ENCODE results near the gene PTGER1. TPM values are rescaled to one million over a fixed set of nuclear protein-coding genes. Genes with fewer than 3 reads are reported as not detected.

Gene PTGER1
- total and polyA plus RNA-seq, 9 of the 15 experiments (the other 6 are each of a cell fraction or from before 2014, with no cell fraction given): 0.06 to 0.36 (median 0.31) TPM; not detected in 5

DNA sequence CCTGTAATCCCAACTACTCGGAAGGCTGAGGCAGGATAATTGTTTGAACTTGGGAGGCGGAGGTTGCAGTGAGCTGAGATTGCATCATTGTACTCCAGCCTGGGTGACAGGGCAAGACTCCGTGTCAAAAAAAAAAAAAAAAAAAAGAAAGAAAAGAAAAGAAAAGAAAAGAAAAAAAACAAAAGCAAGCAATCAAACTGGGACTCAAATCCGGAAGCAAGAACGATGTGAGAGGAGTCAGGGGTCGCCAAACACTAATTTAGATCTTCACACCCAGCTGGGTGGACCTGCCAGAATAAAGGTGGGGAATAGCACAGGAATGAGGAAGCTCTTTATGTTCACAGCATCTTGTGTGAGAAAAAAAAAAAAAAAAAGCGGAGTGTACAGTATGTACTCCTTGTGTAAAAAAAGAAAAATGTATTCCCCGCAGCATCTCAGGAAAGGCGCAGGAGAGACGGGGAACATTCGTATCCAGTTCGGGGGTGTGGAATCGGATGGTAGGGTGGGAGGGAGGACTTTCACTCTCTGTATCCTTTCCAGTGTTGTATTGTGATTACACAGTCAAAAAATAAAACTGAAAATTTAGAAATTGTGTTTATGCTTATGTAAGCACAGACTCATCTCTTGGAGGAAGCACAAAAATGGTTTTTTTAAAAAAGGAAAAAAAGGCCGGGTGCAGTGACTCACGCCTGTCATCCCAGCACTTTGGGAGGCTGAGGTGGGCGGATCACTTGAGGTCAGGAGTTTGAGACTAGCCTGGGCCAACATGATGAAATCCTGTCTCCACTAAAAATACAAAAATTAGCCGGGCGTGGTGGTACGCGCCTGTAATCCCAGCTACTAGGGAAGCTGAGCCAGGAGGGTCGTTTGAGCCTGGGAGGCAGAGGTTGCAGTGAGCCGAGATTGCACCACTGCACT is 35.4 kb upstream of the PTGER1 start (continued):
- TF ChIP-seq, protein P1, sequence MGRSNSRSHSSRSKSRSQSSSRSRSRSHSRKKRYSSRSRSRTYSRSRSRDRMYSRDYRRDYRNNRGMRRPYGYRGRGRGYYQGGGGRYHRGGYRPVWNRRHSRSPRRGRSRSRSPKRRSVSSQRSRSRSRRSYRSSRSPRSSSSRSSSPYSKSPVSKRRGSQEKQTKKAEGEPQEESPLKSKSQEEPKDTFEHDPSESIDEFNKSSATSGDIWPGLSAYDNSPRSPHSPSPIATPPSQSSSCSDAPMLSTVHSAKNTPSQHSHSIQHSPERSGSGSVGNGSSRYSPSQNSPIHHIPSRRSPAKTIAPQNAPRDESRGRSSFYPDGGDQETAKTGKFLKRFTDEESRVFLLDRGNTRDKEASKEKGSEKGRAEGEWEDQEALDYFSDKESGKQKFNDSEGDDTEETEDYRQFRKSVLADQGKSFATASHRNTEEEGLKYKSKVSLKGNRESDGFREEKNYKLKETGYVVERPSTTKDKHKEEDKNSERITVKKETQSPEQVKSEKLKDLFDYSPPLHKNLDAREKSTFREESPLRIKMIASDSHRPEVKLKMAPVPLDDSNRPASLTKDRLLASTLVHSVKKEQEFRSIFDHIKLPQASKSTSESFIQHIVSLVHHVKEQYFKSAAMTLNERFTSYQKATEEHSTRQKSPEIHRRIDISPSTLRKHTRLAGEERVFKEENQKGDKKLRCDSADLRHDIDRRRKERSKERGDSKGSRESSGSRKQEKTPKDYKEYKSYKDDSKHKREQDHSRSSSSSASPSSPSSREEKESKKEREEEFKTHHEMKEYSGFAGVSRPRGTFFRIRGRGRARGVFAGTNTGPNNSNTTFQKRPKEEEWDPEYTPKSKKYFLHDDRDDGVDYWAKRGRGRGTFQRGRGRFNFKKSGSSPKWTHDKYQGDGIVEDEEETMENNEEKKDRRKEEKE (IDR thresholded peaks at IDR 0.05; ENCODE audit: borderline replicate concordance in 1 of 2, control insufficient read depth in 1 of 2, low read depth in 2 of 2, low read length in 1 of 2): no peak
- TF ChIP-seq HNRNPUL1 (IDR thresholded peaks at IDR 0.05; ENCODE audit: low read length): no peak
- TF ChIP-seq EP400 (IDR thresholded peaks at IDR 0.05): peak; percentile 46
- no peak for TF ChIP-seq CHD4 (IDR thresholded peaks at IDR 0.05; ENCODE audit: insufficient read depth, insufficient replicate concordance, low read depth, low read length, poor library complexity, severe bottlenecking)
- TF ChIP-seq ZNF212 (CRISPR knock-in tag; IDR thresholded peaks at IDR 0.05): no peak
- TF ChIP-seq MLLT1 (IDR thresholded peaks at IDR 0.05): peak in 1 of 2 experiments; percentile 57; a peak in 1 of 4 replicates
- TF ChIP-seq GABPB2 (CRISPR knock-in tag; conservative IDR thresholded peaks at IDR 0.05): no peak
- TF ChIP-seq ZNF140 (CRISPR knock-in tag; IDR thresholded peaks at IDR 0.05): no peak
- TF ChIP-seq TFAP4 (CRISPR knock-in tag; IDR thresholded peaks at IDR 0.05; ENCODE audit: borderline replicate concordance): no peak
- TF ChIP-seq, protein P2, sequence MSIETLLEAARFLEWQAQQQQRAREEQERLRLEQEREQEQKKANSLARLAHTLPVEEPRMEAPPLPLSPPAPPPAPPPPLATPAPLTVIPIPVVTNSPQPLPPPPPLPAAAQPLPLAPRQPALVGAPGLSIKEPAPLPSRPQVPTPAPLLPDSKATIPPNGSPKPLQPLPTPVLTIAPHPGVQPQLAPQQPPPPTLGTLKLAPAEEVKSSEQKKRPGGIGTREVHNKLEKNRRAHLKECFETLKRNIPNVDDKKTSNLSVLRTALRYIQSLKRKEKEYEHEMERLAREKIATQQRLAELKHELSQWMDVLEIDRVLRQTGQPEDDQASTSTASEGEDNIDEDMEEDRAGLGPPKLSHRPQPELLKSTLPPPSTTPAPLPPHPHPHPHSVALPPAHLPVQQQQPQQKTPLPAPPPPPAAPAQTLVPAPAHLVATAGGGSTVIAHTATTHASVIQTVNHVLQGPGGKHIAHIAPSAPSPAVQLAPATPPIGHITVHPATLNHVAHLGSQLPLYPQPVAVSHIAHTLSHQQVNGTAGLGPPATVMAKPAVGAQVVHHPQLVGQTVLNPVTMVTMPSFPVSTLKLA (conservative IDR thresholded peaks at IDR 0.05): no peak
- no peak for TF ChIP-seq ZNF282 (CRISPR knock-in tag; IDR thresholded peaks at IDR 0.05)
- no peak for TF ChIP-seq TCFL5 (CRISPR knock-in tag; conservative IDR thresholded peaks at IDR 0.05)
- TF ChIP-seq, protein P3, sequence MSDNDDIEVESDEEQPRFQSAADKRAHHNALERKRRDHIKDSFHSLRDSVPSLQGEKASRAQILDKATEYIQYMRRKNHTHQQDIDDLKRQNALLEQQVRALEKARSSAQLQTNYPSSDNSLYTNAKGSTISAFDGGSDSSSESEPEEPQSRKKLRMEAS (CRISPR knock-in tag; IDR thresholded peaks at IDR 0.05): no peak
- TF ChIP-seq BACH1 (tag; IDR thresholded peaks at IDR 0.05): no peak
- TF ChIP-seq ZNF12 (CRISPR knock-in tag; IDR thresholded peaks at IDR 0.05): no peak
- no peak for TF ChIP-seq SREBF1 (IDR thresholded peaks at IDR 0.05; ENCODE audit: borderline replicate concordance, low read depth, low read length)
- TF ChIP-seq ZFP30 (CRISPR knock-in tag; IDR thresholded peaks at IDR 0.05; ENCODE audit: borderline replicate concordance): no peak
- TF ChIP-seq PTBP1 (IDR thresholded peaks at IDR 0.05; ENCODE audit: low read depth, low read length): no peak
- TF ChIP-seq ZFP36 (IDR thresholded peaks at IDR 0.05; ENCODE audit: low read depth, low read length, partially characterized antibody): no peak
